Mucosa of rectum (tissue), 2 donors: ENCODE measurements around the gene CDC37L1.

ENCODE experiments used
- H3K27ac ChIP-seq, 2 donors: one replicate each; pipeline ENCODE4 v1.7.0; 2013; ENCODE audit warnings: inconsistent platforms in 2 of 2, low read depth in 2 of 2, low read length in 2 of 2
- H3K27me3 ChIP-seq, 2 donors: one replicate each; pipeline ENCODE4 v1.7.0; 2013; ENCODE audit warnings: low read length in 2 of 2; ENCODE audit not compliant: control insufficient read depth in 2 of 2, insufficient read depth in 2 of 2
- H3K36me3 ChIP-seq, 2 donors: one replicate each; pipeline ENCODE4 v1.7.0; 2013; ENCODE audit warnings: low read length in 2 of 2; ENCODE audit not compliant: control insufficient read depth in 2 of 2, insufficient read depth in 2 of 2
- H3K4me1 ChIP-seq, 2 donors: one replicate each; pipeline ENCODE4 v1.7.0; 2013; ENCODE audit warnings: low read length in 2 of 2, mild to moderate bottlenecking in 1 of 2; ENCODE audit not compliant: control insufficient read depth in 2 of 2, insufficient read depth in 2 of 2
- H3K4me3 ChIP-seq, 2 donors: one replicate each; pipeline ENCODE4 v1.7.0; 2013; ENCODE audit warnings: low read length in 2 of 2
- H3K9ac ChIP-seq, 2 donors: one replicate each; pipeline ENCODE4 v1.7.0; 2013; ENCODE audit warnings: low read length in 2 of 2, low read depth in 1 of 2, mild to moderate bottlenecking in 1 of 2
- H3K9me3 ChIP-seq, 2 donors: one replicate each; pipeline ENCODE4 v1.7.0; 2013; ENCODE audit warnings: low read length in 2 of 2; ENCODE audit not compliant: control insufficient read depth in 2 of 2
- donor health status: healthy.
- donor health status: Normal muscosa, but diverticular disease.

Gene CDC37L1

DNA sequence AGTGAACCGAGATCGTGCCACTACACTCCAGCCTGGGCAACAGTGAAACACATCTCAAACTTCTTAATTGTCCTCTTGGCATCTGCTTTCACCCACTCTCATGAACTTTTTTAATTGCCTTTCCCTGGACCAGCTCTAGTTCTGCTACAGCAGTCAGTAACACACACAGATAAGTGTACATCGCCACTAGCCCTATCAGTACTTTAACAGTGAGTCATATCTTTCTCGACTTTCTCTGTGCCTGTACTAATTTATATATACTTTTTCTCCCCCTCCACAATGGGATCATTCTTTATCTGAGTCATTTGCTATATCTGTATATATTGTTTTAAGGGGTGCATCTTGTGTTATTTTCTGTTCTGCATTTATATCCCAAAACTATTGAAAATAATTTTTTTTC, 6.7 kb downstream of the CDC37L1 start:
- Histone ChIP-seq H3K4me1 (peaks cover 2% of the 10 kb centered on the region in 2 donors), H3K9ac (no peak overlapping the region), H3K36me3 (peaks cover 22 to 26% of the 10 kb centered on the region in 2 donors), H3K4me3 (no peak overlapping the region), H3K9me3 (no peaks in the 10 kb centered on the region), H3K27ac (no peak overlapping the region), H3K27me3 (no peaks in the 10 kb centered on the region)

DNA sequence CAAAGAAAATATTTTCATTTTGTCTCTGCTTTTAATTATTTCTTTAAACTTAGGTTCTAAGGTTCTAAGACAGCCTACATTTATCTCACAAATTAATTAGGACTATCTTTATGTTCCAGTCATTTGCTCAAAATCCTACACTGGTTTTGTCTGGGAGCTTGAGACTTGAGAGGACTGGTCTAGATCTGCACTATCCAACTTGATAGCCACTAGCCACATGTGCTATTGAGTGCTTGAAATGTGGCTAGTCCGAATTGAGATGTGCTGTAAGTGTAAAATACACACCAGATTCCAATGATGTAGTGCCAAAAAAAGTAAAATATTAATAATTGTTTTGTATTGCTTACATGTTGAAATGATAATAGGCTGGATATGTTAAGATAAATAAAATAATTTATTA, 7.2 kb downstream of the CDC37L1 start:
- H3K27ac ChIP-seq = no peak overlapping the region
- H3K9me3 ChIP-seq = no peaks in the 10 kb centered on the region
- H3K4me3 ChIP-seq = no peak overlapping the region
- H3K36me3 ChIP-seq = peaks cover 25 to 30% of the 10 kb centered on the region in 2 donors
- H3K4me1 ChIP-seq = no peaks in the 10 kb centered on the region
- no peak overlapping the region for H3K9ac ChIP-seq
- H3K27me3 ChIP-seq = no peaks in the 10 kb centered on the region

DNA sequence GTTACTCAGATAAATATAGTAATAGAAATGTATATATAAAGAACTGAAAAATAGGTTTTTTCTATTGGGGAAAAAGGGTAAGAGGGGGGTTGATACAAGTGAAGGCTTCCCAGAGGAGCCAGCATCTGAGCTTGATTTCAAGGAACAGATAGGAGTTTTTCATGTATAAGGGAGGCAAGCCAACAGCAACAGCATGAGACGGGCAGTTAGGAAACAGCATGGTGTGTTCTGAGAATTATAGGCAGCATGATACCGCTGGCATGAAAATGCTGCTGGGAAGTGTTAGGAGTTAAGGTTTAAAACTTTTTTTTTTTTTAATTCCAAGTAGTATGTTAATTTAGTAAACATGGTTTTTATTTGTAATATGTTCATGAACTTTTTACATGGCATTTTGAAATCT, 9.7 kb downstream of the CDC37L1 start:
- no peak overlapping the region for H3K9ac ChIP-seq
- H3K27me3 ChIP-seq = no peaks in the 10 kb centered on the region
- H3K27ac ChIP-seq = no peak overlapping the region
- H3K4me1 ChIP-seq = no peaks in the 10 kb centered on the region
- H3K36me3 ChIP-seq = peaks cover 26 to 33% of the 10 kb centered on the region in 2 donors
- H3K4me3 ChIP-seq = no peak overlapping the region
- H3K9me3 ChIP-seq = no peaks in the 10 kb centered on the region

DNA sequence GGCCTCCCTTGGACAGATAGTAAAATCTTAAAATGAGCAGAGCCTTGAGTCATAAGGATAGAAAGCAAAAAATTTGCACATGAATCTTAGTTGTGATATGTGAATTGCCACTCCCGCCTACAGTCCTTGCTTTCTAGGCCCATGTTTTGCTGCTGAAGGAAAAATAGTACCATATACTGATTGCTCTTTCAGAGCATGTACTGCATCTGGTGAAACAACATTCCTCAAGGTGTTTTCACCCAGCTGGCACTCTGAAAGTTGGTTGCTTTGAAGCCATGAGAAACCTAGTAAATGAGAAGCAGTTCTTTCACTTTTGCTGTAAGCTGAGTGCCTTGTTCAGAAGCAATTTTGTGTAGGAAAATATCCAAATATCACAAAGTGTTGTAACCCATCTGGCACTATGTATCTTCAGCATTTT, 10.3 kb downstream of the CDC37L1 start:
- Histone ChIP-seq H3K9me3 (no peaks in the 10 kb centered on the region), H3K4me3 (no peak overlapping the region), H3K27me3 (no peaks in the 10 kb centered on the region), H3K36me3 (peaks cover 28 to 32% of the 10 kb centered on the region in 2 donors), H3K9ac (no peak overlapping the region), H3K27ac (no peak overlapping the region), H3K4me1 (no peaks in the 10 kb centered on the region)

DNA sequence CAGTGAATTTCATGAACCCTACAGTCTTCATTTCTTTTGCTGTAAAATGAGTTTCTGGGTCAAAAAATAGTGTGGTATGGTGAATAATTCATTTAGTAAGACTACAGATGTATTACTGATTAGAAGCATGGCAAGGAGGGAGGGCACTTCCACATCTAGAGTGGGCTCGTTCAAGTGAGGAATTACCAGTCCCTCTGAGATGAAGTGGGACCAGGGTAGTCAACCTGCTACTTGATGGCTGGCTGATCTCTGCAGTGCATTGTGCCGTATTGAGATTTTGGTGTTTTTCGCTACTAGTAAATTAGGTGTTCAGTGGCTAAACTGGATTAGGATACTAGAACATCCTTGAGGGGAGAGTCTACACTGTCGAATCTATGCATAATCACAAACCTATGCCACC, 10.8 kb downstream of the CDC37L1 start:
- Histone ChIP-seq H3K4me3 (no peak overlapping the region), H3K9ac (no peak overlapping the region), H3K4me1 (no peaks in the 10 kb centered on the region), H3K9me3 (no peaks in the 10 kb centered on the region), H3K27me3 (no peaks in the 10 kb centered on the region), H3K36me3 (peaks cover 24 to 32% of the 10 kb centered on the region in 2 donors), H3K27ac (no peak overlapping the region)

DNA sequence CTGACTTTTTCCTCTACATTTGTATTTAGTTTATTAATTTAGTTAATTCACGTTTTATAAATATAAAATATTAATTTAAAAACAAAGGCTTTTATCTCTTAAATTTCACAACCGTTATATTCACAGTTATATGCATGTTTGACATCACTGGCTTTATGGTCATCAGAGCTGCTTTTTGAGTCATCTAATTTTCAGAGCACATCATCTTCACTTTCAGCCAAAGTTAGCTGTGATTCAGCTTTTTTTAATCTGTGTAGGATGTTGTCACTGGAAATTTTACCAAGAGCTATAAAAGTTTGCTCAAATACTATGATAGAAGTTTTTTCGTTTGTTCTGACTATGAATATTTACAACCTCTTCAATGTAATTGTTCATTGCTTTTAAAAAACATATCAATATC, 12.4 kb downstream of the CDC37L1 start:
- Histone ChIP-seq H3K9me3 (no peaks in the 10 kb centered on the region), H3K36me3 (peaks cover 20 to 26% of the 10 kb centered on the region in 2 donors), H3K27me3 (no peaks in the 10 kb centered on the region), H3K27ac (no peak overlapping the region), H3K4me3 (no peak overlapping the region), H3K4me1 (no peaks in the 10 kb centered on the region), H3K9ac (no peak overlapping the region)

DNA sequence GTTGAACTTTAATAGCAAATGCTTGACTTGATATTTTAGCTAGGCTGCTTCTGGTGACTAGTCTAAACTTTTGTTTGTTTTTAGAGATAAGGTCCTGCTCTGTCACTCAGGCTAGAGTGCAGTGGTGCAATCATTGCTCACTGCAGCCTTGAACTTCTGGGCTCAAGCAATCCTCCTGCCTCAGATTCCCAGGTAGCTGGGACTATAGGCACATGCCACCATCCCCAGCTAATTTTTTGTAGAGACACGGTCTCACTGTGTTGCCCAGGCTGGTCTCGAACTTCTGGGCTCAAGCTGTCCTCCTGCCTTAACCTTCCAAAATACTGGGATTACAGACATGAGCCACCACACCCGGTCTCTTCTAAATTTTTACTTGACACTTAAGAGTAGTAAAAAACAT, 20.7 kb downstream of the CDC37L1 start:
- H3K36me3 ChIP-seq = peaks cover 28 to 46% of the 10 kb centered on the region in 2 donors
- H3K27me3 ChIP-seq = no peaks in the 10 kb centered on the region
- no peaks in the 10 kb centered on the region for H3K9me3 ChIP-seq
- no peak overlapping the region for H3K27ac ChIP-seq
- no peaks in the 10 kb centered on the region for H3K4me1 ChIP-seq
- no peak overlapping the region for H3K4me3 ChIP-seq
- H3K9ac ChIP-seq = no peak overlapping the region

DNA sequence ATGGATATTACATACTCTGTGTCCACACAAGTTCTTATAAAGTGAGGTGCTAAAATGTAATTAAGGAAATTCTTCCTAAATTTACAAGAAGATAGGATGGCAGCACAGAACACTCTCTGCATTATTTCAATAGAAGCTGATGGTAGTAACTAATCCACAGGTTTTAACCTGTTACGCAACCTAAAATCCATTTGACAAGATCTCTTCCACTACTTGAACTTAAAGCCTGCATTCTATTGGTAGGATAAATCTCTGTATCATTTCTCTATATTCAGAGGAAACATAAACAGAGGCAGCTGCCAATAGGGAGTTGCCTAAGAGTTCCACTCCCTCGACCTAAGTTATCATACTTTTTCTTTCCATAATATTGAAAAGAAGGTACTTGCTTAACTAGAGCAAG, 21.6 kb downstream of the CDC37L1 start:
- no peak overlapping the region for H3K27ac ChIP-seq
- H3K4me1 ChIP-seq = no peaks in the 10 kb centered on the region
- H3K36me3 ChIP-seq = peaks cover 24 to 46% of the 10 kb centered on the region in 2 donors

DNA sequence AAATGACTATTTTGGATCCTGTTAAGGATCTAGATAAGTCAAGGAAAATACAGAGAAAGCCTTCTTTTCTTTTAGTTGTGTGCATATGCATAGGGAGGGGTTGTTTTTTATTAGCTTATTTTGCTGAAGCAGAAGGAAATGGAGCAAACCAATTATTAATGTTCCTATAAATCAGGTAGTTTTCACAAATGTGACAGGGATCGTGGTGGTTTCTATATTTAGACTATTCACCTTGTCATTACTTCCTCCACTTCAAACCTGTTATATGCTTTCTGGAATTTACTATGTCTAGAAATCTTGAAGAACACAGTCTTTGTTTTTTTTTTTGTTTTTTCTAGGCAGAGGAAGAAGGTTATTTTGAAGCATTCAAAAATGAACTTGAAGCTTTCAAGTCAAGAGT, 22.2 kb downstream of the CDC37L1 start:
- H3K27ac ChIP-seq = no peak overlapping the region
- peaks cover 25 to 46% of the 10 kb centered on the region in 2 donors for H3K36me3 ChIP-seq
- no peaks in the 10 kb centered on the region for H3K27me3 ChIP-seq
- no peak overlapping the region for H3K9ac ChIP-seq
- no peak overlapping the region for H3K4me3 ChIP-seq
- H3K9me3 ChIP-seq = no peaks in the 10 kb centered on the region
- no peaks in the 10 kb centered on the region for H3K4me1 ChIP-seq

More for the DNA sequence above, 21.6 kb downstream of the CDC37L1 start:
- H3K27me3 ChIP-seq = no peaks in the 10 kb centered on the region
- H3K4me3 ChIP-seq = no peak overlapping the region
- no peaks in the 10 kb centered on the region for H3K9me3 ChIP-seq
- no peak overlapping the region for H3K9ac ChIP-seq

DNA sequence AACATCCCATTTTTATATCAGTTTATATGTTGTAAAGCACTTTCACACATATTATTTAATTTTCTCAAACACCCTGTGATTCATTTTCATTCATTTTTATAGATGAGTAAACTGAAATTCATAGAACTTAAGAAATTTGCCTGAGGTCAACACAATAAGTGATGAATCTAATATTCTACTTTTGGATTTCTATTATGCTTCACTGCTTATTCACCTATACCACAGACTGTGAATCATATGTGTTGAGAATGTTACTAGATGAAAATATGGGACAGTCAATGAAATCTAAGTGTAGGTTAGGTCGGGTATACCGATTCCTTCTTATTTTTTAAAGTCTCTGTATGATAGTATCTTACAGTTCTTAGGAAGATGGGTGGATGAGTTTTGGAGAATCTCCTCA, 24.8 kb downstream of the CDC37L1 start:
- Histone ChIP-seq H3K4me1 (no peaks in the 10 kb centered on the region), H3K27me3 (no peaks in the 10 kb centered on the region), H3K9me3 (no peaks in the 10 kb centered on the region), H3K36me3 (peaks cover 21 to 37% of the 10 kb centered on the region in 2 donors), H3K4me3 (no peak overlapping the region), H3K9ac (no peak overlapping the region), H3K27ac (no peak overlapping the region)

DNA sequence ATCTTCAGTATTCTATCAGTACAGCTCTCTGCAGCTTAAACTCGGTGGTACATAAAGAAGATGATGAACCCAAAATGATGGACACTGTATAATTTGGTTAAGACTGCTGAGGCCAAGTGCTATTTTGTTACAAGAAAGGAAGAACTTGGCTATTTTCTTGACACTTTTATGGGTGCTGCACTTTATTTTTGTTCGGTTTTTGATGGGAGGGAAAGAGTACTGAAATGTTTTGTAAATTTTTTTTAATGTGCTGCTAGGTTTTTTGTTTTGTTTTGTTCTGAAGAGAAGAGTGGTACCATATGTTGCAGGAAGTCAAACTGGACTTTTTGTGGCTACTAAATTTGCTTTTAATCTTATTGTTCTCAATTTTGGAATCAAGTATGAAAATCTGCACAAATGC, 26.7 kb downstream of the CDC37L1 start:
- H3K27me3 ChIP-seq = no peaks in the 10 kb centered on the region
- no peaks in the 10 kb centered on the region for H3K9me3 ChIP-seq
- H3K36me3 ChIP-seq = peaks cover 24 to 29% of the 10 kb centered on the region in 2 donors
- no peak overlapping the region for H3K27ac ChIP-seq
- H3K4me3 ChIP-seq = no peak overlapping the region
- H3K4me1 ChIP-seq = no peaks in the 10 kb centered on the region
- H3K9ac ChIP-seq = no peak overlapping the region
